ENCODE data around the gene PIAS3.
A peak's percentile ranks its signal among the peaks of the same experiment; 100 is the strongest.

The PIAS3 gene

GRCh38 chr1:145858901-145859490 is at the start of gene PIAS3:
Gene PIAS3, minus strand, starts transcription at chr1:145859081. Its CDS starts 91 bp downstream, at chr1:145858990.
- DNase-seq (ENCODE audit: low read depth, low spot score) = peak; percentile 63

- DNase-seq (ENCODE audit: low read depth, low spot score) = no peak
Measured at GRCh38 chr1:145908653-145909052, 49.8 kb upstream of the PIAS3 start.

- no peak for DNase-seq (ENCODE audit: low read depth, low spot score)
Measured at GRCh38 chr1:145906954-145907753, 48.3 kb upstream of the PIAS3 start.

GRCh38 chr1:145901312-145902021 is 42.6 kb upstream of the PIAS3 start:
- no peak for DNase-seq (ENCODE audit: low read depth, low spot score)

- DNase-seq (ENCODE audit: low read depth, low spot score) = no peak
Measured at GRCh38 chr1:145898756-145899155, 39.9 kb upstream of the PIAS3 start.

GRCh38 chr1:145897969-145898368 is 39.1 kb upstream of the PIAS3 start:
- no peak for DNase-seq (ENCODE audit: low read depth, low spot score)

DNA sequence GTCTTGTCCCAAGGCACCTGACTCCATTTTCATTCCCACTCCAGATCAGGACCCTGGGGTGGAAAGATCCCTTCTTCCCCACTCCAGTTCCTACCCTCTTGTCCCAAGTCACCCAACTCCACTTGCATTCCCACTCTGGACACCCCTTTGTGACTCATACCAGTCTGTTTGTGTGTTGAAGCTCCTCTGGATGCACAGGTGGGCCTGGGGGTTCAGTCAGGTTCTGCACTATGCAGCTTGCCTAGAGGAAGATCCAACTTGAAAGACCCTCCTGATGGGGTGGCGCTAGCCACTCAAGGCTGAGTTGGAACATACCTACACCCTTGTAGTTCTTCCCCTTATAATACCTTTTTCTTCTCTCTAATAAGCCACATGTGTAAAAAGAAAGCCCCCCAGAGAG is 36.6 kb upstream of the PIAS3 start:
- no peak for DNase-seq (ENCODE audit: low read depth, low spot score)

DNA sequence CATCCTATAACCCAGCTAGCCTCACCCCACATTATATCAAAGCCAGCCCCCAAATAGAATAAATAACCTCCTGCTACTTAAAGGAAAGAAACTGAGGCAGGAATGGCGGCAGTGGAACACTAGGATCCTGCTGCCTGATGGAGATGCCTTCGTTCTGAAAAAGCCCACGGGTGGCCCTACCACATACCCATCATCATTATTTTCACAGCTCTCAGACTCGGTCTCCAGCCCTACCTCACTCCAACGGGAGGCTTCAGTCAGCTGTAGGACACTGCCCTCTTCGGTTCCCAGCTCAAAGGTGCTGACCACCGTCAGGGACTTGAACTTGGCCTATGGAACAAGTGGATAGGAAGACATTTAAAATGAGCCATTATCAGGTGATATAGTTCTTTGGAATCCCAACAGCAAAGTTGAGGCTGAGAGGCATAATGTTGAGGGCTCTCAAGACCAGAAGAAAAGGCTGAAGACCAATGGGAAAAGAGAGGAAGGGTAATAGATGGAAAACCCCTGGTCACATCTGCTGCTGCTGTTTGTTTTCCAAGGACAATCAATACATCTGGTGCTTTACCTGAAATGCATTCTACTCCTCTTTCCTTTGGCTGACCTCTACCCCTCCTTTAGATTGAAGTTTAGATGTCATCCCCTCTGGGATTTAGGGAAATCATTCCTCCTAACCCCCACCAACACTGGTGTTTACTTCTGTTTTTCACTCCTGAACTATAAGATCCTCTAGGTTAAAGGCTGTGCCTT is 34.6 kb upstream of the PIAS3 start:
- DNase-seq (ENCODE audit: low read depth, low spot score) = no peak

GRCh38 chr1:145892486-145893087 is 33.7 kb upstream of the PIAS3 start:
- DNase-seq (ENCODE audit: low read depth, low spot score) = no peak

- DNase-seq (ENCODE audit: low read depth, low spot score) = peak; percentile 12
Measured at GRCh38 chr1:145891587-145892485, 33.0 kb upstream of the PIAS3 start.

- no peak for DNase-seq (ENCODE audit: low read depth, low spot score)
Measured at GRCh38 chr1:145891143-145891542, 32.3 kb upstream of the PIAS3 start.

GRCh38 chr1:145889722-145890121 is 30.8 kb upstream of the PIAS3 start:
- DNase-seq (ENCODE audit: low read depth, low spot score) = no peak

GRCh38 chr1:145887631-145888030 is 28.8 kb upstream of the PIAS3 start:
- DNase-seq (ENCODE audit: low read depth, low spot score) = no peak

DNA sequence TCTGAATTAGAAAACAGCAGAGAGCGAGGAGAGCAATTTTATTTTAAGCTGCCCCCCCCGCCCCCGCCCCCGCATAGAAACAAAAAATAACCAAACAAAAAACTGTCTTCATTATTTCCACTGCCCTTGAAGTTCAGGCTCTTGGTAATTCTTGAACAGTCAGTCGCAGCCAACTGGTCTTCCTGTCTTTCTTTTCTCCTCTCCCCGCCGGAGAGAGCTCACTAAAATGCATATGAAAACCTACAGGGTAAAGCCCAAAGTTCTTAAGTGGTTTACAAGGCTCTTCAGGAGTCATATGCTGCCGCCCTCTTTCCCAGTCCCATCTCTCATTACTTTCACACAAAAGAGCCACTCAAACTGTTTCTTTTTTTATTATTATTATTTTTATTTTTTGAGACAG is 27.9 kb upstream of the PIAS3 start:
- DNase-seq (ENCODE audit: low read depth, low spot score) = no peak

DNA sequence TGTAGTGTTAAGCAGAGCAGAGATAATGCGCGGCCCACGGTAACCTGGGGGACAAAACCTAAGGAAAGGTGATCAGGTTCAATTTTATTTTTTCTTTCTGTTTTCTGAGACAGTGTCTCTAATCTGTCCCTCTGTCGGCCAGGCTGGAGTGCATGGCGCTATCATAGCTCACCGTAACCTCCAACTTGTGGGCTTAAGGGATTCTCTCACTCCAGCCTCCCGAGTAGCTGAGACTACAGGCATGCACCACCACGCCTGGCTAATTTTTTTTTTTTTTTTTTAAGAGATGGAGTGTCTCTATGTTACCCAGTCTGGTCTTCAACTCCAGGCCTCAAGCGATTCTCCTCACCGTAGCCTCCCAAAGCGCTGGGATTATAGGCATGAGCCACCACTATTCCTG is 27.5 kb upstream of the PIAS3 start:
- no peak for DNase-seq (ENCODE audit: low read depth, low spot score)

DNA sequence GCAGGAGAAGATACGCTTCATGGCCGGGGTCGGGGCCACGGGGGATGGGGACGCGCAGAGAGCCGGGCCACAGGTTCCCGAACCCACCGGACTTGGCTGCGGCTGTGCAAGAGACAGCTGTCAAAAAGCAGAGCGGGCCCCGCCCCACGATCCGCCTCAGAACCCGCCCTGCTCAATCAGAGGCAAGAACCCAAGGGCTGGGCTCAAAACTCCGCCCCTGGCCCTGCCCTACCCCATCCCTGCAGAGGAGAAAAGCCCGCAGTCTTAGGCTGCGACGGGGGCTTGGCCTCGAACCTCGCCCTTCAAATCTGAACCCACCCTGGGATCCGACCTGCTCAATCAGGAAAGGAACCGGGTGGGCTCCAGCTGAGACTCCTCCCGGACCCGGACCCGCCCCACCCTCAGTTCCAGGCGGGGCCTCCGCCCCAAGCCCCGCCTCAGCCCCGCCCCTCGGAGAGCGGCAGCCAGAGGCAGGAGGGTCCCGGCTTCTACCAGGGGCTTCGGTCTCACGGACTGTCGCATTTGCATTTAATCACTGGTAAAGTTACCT is 26.9 kb upstream of the PIAS3 start, which contains the start of gene ANKRD35:
TSS of gene ANKRD35 (minus strand) at position 129 of the 550 bp plus-strand sequence. CDS start at position 21, 108 bp downstream.
- DNase-seq (ENCODE audit: low read depth, low spot score) = peak; percentile 67

- DNase-seq (ENCODE audit: low read depth, low spot score) = no peak
Measured at GRCh38 chr1:145884675-145885074, 25.8 kb upstream of the PIAS3 start.

DNA sequence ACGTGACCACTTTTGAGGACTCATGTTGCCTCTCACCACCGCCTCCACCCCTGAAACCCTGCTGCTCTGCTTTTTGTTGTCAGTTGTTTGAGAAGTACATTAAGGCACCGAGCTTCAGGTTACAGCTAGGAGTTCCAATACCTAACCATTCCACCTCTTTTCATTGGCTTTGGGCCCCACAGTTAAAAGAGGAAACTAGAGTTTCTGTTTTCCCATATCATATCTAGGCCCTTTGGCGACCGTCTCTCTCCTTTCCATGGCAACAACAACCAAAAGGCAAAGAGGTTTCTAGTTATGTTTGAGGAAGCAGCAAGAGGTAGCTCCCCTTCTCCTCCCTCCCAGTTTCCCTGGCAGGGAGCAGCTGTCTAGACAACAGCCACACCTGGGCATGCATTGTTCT is 20.9 kb upstream of the PIAS3 start:
- no peak for DNase-seq (ENCODE audit: low read depth, low spot score)

- no peak for DNase-seq (ENCODE audit: low read depth, low spot score)
Measured at GRCh38 chr1:145878724-145879123, 19.8 kb upstream of the PIAS3 start.

DNA sequence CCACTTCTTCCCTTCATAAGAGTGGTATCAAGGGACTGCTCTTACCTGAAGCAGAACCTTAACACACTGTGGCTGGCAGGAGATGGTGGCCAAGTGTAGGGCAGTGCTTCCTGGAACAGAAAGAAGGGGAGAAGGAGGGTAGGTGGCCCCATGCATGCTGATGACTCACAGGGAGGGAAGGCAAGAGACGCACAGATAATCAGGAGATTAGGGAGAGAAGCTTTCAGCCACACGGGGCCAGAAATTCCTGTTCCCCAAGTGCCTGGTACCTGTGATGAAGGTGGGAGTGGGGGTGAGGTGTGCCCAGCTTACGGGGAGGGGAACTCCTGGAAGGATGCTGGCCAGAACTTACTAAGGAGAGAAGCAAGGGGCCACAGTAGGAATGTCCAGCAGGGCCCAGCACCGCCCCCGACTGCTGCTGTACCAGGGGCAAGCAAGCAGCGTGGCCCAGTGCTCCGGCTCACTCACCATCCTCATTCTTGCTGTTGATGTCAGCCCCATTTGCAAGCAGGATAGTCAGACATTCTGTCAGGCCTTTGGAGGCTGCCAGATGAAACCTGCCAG is 19.1 kb upstream of the PIAS3 start:
- no peak for DNase-seq (ENCODE audit: low read depth, low spot score)

Data from activated CD4-positive, CD25-positive, alpha-beta regulatory T cell treated with anti-CD3 and anti-CD28 coated beads, Interleukin-2, amount 50 U/mL, for 16 hours (primary cell).